GM12801 (cell line): ENCODE measurements around the gene ERI3.

Experiments used
- TF ChIP-seq, protein P1 (sequence below): IDR thresholded peaks from one replicate; pipeline ENCODE4 v1.5.1; 2011; ENCODE audit warnings: control low read depth; ENCODE audit not compliant: insufficient read length; ENCODE audit errors: extremely low read depth

Gene ERI3

GRCh38 chr1:44359234-44359935 lies 4.3 kb upstream of the ERI3 start:
- TF ChIP-seq, protein P1, sequence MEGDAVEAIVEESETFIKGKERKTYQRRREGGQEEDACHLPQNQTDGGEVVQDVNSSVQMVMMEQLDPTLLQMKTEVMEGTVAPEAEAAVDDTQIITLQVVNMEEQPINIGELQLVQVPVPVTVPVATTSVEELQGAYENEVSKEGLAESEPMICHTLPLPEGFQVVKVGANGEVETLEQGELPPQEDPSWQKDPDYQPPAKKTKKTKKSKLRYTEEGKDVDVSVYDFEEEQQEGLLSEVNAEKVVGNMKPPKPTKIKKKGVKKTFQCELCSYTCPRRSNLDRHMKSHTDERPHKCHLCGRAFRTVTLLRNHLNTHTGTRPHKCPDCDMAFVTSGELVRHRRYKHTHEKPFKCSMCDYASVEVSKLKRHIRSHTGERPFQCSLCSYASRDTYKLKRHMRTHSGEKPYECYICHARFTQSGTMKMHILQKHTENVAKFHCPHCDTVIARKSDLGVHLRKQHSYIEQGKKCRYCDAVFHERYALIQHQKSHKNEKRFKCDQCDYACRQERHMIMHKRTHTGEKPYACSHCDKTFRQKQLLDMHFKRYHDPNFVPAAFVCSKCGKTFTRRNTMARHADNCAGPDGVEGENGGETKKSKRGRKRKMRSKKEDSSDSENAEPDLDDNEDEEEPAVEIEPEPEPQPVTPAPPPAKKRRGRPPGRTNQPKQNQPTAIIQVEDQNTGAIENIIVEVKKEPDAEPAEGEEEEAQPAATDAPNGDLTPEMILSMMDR, result no peak

GRCh38 chr1:44357710-44358109 lies 2.7 kb upstream of the ERI3 start:
- TF ChIP-seq, protein P1, result no peak

- TF ChIP-seq, protein P1, result no peak
These were observed 687 bp upstream of the ERI3 start for GRCh38 chr1:44355582-44356305.

GRCh38 chr1:44354268-44354839 lies 703 bp downstream of the ERI3 start:
- TF ChIP-seq, protein P1, result no peak

- TF ChIP-seq, protein P1, result no peak
These were observed 1.5 kb downstream of the ERI3 start for GRCh38 chr1:44353604-44354003.

DNA sequence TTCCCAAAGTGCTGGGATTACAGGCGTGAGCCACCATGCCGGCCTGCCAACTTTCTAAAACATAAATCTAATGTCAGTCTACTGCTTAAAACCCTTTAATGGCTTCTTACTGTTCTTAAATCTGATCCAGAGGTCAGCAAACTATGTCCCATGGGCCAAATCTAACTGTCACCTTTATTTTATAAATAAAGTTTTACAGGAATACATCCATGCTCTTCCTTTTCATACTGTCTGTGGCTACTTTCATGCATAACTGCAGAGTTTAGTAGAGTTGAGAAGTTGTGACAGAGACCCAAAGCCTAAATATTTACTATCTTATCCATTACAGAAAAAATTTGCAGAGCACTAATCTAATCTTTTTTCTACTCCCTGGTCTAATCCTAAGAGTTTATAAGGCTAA lies 3.8 kb downstream of the ERI3 start:
- TF ChIP-seq, protein P1, result no peak

DNA sequence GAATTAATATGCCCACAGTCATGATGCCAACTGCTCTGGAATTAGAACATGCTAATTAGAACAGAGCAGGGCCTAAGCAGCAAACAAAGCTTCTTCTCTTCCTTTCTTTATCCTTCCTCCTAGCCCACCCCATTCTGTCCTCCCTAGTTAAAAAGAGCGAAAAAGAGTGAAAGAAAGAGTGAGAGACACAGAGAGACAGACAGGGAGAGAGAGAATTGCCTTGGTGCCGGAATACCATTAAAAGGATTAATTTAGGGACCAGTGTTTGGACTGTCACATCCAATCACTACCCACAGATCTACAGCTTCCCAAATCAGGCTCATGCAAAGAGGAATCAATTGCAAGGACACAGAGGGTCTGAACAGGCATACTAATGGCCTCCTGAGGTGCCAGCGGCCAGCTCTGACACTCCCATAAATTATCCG lies 7.0 kb downstream of the ERI3 start:
- TF ChIP-seq, protein P1, result no peak
